DMS153 (cell line): ENCODE data around the gene RAI1.

Experiments used
- DNase-seq: peaks from one replicate; lab custom pipeline; 2025; lab: John Stamatoyannopoulos, UW

RAI1 gene

DNA sequence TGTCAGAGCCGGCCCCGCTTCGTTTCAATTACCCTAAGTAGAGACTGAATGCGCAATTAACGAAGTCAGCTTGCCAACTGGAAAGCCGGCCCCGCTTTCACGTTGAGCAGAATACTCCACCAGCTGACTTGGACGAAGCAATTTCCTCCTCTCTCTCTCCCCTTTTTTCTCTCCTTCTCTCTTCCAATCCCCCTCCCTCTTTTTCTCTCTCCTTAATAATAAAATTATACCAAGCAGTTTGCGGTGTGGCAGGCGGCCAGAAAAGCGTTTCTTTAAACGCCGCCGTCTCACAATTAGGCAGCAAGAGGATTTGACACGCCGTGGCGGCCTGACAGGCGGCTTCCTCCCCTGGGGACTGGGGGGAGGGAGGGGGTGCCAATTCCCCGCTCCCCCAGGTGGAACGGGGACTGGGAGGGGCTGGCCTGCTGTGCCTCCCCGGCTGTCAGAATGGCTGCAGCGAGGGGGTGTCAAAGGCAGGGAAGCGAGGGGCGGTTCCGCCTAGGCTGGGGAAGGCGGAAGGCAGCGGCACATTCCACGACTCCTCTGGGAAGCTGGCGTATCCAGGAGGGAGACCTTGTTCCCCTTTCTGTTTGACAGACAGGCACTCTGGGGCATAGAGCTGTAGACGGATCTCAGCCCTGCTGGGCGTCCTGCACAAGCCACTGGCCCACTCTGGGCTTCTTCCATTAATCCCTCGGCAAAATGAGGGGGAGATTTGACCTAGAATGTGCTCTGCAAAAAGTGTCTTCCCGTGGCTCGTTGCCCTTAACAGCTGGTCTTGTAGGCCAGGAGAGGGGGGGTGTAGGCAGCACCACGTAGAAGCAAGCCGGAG lies 102.8 kb downstream of the RAI1 start:
- DNase-seq = no peak

DNA sequence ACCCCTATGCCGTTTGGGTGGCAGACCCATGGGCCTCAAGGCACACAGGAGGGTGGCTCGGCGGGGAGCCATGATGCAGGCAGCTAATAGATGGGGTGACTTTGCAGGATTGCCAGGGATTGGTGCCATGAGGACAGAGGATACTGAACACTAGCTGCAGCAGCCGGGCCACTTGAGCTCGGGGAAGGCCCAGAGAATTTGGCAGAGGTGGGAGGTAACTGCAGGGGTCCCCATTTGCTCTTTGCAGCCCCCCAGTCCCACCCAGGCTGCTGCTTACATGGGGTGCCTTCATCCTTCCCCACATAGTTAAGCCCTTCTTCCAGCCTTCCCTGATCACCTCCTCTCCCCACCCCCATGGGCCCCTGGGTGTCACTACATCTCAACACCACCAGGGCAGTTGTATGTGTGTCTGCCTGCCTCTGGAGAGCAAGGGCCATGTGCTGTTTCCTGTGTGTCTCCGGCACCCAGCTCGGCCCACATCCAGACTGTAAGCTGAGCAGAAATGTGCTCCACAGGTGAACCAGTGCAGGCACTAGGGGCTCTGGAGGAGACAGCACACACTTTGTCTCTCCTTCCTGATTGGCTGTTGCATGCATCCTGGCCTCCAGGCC lies 103.5 kb downstream of the RAI1 start:
- DNase-seq = no peak

DNA sequence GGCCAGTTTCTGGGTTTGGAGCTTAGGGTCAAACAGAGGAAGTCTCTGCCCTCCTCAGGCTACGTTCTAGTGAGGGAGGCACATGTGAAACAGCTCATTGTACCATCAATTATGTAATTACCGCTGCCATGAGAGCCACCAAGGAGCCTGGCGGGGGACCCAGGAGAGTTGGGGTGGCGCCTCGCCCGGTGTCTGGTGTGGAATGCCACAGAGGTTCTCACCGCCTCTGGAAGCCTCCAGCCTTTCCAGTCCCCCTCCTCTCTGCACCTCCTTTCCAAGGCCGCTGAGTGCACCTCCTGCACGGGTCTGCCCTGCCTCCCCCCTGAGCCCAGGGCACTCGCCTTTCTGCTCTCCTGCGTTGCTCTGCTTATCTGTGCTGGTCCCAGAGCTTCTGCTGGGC lies 104.1 kb downstream of the RAI1 start:
- DNase-seq = no peak

DNA sequence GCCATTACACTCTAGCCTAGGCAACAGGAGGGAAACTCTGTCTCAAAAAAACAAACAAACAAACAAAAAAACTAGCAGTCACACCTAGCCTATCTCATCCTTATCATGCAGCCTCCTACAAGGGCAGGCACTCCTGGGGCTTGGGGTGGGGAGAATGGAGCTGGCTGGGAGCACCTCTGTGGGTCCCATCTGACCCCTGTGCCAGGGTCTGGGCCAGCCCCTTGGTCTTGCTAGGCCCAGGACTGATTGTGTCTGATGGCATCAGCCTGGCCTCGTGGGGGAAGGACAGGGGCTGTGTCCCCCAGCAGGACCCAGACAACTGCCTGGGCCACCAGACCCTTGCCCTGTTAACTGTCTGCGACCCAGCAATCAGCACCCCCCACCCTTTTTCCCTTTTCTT lies 105.7 kb downstream of the RAI1 start:
- DNase-seq = no peak

DNA sequence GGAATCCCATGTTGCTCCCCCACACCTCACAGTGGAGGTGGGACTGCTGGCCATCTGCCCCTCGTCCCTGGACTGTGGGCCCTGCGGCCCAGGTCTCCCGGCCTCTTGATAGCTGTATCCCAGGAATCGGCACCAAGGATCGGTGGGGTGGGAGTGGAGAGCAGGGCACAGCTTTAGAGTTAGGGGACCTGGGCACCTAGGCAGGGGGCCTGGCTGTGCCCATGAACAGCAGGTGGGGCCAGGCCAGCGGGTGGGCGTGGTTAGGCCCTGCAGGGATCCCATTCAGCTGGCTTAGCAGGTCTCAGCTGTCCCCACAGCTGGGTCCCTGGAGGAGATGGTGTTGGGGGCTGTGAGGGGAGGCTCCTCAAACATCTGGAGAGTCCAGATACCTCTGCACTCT lies 106.3 kb downstream of the RAI1 start:
- no peak for DNase-seq

DNA sequence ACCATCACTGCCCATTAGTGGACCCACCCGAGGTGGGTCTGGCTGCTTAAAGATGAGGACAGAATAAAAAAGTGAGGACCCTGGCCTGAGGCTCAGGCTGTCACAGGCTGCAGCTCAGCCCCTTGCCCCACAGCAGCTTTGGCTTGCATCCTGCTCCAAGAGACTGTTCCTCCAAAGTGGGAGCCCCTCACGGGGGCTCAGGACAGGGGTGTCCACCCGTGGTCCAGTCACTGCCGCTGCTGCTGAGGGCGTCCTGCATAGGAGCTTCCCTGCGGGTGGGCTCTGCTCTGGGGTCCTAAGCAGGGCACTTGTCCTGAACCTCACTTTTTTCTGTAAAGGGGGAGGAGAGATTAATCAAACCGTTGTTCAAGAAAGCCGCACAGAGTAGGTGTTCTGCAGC lies 107.7 kb downstream of the RAI1 start:
- DNase-seq = no peak

DNA sequence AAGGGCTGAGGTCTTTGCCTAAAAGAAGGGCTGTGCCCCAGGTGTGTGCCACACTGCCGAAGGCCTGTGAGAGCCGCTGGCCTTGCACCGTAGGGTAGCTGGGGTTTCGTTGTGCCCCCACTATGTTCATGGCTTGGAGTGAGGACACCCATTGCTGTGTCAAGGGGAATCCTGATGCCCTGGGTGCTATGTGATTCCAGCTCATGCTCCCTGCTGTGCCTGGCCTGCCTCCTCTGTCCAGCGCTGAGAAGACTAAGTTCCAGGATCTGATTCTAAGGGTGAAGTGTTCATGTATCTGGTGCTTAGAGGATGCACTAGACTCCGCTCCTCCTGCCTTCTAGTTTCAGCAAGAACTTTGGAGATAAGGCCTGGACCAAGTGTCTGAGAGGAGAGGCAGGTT lies 108.2 kb downstream of the RAI1 start:
- no peak for DNase-seq

DNA sequence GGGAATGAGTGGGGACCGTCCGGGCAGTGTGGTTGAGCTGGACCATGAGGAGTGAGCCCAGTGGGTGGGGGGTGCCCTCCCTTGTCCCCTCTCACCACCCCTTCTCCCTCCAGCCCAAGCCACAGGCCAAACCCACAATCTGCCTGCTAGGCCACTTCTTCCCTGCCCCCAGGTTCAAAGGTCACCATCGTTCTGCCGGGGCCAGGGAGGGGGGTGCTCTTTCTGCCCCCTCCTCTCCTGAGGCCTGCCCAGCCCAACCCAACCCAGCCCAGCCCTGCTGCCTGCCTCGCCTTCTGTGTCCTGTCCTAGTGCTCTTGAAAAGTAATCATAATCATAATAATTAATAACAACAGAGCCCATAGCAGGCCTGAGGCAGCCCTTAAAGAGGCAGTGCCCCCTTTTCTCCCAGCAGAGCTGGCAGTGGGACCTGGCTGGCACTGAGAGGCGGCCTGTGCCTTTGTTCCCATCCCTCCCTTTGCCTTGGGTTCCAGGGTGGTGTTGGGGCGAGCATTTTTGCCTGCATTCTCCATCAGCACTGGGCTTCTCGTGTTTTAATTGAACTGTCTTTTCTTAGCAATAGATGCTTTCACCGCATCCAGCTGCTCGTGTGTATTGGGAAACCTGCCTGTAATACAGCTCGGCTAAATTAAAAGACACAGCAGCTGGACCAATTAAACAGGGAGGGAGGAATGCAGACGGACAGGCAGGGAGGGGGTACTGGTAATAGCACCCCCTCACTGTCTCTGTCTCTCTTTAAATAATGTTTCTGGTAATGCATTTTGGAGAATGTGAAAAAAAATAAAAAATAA lies 108.8 kb downstream of the RAI1 start:
- no peak for DNase-seq

DNA sequence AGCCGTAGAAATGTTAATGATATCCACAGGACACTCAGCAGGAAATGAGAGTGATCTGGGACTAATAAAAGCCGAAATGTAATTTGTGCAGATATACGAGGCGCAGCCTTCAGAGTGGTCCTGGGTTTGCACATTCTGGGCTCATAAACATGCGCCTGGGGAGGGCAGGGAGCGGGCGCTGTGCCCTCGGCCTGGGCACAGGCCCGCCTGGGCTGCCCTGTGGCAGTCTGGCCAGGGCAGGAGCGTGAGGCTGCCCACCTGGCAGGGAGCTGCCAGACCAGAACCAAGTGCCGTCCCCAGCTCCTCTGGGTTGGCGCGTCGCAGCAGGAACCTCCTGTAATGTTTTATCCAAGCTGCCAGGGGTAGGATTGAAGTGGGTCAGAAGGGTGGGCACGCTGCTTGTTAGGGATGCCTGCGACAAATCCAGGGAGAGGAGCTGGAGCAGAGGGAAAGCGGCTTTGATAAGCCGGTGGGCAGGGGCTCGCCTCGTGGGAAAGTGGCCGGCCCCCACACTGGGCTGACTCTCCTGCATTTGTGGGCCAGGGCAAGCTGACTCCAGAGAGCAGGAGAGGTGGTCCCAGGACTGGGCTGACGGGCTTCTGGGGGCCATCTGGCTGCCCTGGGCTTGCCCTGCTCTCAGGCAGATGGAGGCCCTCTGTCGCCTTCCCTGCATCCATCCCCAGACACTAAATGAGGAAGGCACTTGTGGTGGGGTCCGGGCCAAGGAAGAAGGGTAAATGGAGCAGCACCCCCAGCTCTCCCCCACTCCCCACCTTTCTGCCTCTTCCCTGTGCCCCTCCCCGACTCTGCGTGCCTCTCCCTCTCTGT lies 109.6 kb downstream of the RAI1 start:
- no peak for DNase-seq

DNA sequence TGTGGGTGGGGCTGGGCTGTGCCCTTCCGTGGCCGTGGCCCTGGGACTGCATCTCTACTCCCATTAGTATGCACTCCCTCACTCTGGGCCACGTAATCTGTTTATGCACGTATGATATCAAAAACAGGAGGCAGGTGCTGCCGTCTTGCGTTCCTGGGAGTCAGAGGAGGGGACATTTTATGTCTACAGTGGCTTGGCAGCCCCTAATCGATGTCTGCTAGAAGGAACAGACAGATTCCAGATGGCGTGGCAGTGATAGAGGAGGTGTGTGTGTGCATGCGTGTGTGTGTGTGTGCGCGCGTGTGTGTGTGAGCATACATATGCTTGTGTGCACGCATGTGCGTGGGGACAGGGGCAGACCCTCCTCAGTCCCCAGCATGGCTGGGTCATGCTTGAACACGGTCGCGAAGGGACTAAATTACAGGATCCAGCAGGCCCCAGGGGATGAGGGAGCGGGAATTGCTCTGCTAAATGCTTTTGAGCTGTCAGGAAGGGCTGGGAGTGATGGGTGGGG lies 110.8 kb downstream of the RAI1 start:
- no peak for DNase-seq

DNA sequence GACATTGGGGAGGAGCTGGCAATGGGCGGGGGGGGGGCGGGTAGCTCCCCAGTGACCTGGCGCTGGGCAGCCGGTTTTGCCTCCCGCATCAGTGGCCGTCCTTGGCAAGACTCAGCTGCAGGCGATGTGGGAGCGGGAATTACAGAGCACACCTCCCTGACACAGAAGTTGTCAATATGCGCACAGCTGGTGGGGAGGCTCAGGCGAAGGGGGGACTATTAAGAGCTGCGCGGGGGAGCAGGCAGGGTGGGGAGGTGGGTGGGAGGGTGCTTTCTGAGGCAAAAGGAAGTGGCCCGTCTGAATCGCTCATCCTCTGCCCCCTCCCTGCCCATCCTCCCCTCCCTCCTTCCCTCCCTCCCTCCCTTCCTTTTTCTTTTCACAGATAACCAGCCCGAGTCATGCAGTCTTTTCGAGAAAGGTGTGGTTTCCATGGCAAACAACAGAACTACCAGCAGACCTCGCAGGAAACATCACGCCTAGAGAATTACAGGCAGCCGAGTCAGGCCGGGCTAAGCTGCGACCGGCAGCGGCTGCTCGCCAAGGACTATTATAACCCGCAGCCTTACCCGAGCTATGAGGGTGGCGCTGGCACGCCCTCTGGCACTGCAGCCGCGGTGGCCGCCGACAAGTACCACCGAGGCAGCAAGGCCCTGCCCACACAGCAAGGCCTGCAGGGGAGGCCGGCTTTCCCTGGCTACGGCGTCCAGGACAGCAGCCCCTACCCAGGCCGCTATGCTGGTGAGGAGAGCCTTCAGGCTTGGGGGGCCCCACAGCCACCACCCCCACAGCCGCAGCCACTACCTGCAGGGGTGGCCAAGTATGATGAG lies 111.5 kb downstream of the RAI1 start:
- DNase-seq = no peak

DNA sequence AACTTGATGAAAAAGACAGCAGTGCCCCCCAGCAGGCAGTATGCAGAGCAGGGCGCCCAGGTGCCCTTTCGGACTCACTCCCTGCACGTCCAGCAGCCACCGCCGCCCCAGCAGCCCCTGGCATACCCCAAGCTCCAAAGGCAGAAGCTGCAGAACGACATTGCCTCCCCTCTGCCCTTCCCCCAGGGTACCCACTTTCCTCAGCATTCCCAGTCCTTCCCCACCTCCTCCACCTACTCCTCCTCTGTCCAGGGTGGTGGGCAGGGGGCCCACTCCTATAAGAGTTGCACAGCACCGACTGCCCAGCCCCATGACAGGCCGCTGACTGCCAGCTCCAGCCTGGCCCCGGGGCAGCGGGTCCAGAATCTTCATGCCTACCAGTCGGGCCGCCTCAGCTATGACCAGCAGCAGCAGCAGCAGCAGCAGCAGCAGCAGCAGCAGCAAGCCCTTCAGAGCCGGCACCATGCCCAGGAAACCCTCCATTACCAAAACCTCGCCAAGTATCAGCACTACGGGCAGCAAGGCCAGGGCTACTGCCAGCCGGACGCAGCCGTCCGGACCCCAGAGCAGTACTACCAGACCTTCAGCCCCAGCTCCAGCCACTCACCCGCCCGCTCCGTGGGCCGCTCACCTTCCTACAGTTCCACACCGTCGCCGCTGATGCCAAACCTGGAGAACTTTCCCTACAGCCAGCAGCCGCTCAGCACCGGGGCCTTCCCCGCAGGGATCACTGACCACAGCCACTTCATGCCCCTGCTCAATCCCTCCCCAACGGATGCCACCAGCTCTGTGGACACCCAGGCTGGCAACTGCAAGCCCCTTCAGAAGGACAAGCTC lies 112.3 kb downstream of the RAI1 start:
- no peak for DNase-seq

DNA sequence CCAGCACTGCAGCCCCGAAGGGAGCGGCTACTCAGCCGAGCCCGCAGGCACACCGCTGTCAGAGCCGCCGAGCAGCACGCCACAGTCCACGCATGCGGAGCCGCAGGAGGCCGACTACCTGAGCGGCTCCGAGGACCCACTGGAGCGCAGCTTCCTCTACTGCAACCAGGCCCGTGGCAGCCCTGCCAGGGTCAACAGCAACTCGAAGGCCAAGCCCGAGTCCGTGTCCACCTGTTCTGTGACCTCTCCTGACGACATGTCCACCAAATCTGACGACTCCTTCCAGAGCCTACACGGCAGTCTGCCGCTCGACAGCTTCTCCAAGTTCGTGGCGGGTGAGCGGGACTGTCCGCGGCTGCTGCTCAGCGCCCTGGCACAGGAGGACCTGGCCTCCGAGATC lies 113.1 kb downstream of the RAI1 start:
- no peak for DNase-seq

DNA sequence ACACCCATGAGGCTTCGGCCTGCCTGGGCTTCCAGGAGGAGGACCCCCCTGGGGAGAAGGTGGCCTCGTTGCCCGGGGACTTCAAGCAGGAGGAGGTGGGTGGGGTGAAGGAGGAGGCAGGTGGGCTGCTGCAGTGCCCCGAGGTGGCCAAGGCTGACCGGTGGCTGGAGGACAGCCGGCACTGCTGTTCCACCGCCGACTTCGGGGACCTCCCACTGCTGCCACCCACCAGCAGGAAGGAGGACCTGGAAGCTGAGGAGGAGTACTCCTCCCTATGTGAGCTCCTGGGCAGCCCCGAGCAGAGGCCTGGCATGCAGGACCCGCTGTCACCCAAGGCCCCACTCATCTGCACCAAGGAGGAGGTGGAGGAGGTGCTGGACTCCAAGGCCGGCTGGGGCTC lies 114.0 kb downstream of the RAI1 start:
- no peak for DNase-seq

DNA sequence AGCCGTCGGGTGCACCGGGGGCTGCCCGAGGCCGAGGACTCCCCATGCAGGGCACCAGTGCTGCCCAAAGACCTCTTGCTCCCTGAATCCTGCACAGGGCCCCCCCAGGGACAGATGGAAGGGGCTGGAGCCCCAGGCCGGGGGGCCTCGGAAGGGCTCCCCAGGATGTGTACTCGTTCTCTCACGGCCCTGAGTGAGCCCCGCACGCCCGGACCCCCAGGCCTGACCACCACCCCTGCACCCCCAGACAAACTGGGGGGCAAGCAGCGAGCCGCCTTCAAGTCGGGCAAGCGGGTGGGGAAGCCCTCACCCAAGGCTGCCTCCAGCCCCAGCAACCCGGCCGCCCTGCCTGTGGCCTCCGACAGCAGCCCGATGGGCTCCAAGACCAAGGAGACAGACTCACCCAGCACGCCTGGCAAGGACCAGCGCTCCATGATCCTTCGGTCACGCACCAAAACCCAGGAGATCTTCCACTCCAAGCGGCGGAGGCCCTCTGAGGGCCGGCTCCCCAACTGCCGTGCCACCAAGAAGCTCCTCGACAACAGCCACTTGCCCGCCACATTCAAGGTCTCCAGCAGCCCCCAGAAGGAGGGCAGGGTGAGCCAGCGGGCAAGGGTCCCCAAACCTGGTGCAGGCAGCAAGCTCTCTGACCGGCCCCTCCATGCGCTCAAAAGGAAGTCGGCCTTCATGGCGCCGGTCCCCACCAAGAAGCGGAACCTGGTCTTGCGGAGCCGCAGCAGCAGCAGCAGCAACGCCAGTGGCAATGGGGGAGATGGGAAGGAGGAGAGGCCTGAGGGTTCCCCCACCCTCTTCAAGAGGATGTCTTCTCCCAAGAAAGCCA lies 114.9 kb downstream of the RAI1 start:
- no peak for DNase-seq

DNA sequence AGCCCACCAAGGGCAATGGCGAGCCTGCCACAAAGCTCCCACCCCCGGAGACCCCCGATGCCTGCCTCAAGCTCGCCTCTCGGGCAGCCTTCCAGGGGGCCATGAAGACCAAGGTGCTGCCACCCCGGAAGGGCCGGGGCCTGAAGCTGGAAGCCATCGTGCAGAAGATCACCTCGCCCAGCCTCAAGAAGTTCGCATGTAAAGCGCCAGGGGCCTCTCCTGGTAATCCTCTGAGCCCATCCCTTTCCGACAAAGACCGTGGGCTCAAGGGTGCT lies 115.5 kb downstream of the RAI1 start:
- DNase-seq = no peak

DNA sequence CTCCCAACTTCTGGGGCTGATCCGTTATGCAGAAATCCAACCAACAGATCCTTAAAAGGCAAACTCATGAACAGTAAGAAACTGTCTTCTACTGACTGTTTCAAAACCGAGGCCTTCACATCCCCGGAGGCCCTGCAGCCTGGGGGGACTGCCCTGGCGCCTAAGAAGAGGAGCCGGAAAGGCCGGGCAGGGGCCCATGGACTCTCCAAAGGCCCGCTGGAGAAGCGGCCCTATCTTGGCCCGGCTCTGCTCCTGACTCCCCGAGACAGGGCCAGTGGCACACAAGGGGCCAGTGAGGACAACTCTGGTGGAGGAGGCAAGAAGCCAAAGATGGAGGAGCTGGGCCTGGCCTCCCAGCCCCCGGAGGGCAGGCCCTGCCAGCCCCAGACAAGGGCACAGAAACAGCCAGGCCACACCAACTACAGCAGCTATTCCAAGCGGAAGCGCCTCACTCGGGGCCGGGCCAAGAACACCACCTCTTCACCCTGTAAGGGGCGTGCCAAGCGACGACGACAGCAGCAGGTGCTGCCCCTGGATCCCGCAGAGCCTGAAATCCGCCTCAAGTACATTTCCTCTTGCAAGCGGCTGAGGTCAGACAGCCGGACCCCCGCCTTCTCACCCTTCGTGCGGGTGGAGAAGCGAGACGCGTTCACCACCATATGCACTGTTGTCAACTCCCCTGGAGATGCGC lies 116.0 kb downstream of the RAI1 start:
- no peak for DNase-seq

DNA sequence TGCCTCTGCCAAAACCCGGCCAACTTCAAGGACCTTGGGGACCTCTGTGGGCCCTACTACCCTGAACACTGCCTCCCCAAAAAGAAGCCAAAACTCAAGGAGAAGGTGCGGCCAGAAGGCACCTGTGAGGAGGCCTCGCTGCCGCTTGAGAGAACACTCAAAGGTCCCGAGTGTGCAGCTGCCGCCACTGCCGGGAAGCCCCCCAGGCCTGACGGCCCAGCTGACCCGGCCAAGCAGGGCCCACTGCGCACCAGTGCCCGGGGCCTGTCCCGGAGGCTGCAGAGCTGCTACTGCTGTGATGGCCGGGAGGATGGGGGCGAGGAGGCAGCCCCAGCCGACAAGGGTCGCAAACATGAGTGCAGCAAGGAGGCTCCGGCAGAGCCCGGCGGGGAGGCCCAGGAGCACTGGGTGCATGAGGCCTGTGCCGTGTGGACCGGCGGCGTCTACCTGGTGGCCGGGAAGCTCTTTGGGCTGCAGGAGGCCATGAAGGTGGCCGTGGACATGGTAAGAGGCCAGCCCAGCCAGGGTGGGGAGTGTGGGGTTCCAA lies 116.8 kb downstream of the RAI1 start:
- DNase-seq = no peak
